ENCODE measurements around the gene FBXO10.

The FBXO10 gene

GRCh38 chr9:37571282-37571681, 4.9 kb downstream of the FBXO10 start:
- DNase-seq (ENCODE audit: extremely low spot score): no peak
- POLR2A ChIA-PET: no interaction called here
- CTCF ChIA-PET: interaction anchor here (0.9 kb wide), 1 partner anchor 13 kb away, joined by 4 read pairs; no protein-coding TSS in a partner anchor

DNA sequence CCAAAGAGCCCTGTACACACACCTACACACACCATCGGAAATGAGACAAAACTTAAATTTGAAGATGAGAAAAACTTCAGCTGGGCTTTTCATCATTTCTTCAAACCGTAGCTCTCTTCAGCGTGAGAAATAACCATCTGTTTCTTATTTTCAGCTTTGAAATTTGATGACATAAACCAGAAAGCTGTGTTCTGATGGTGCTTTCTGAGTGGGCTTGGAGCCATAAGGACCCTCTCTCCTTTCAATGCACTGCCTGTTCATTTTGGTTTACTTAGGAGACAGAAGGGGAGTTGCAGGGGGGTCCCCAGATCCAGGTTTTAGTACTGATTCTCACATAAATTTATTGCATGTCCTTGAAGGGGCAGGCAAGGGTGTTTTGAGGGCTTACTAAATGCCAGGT, 9.5 kb downstream of the FBXO10 start:
- TF ChIP-seq, protein P1, sequence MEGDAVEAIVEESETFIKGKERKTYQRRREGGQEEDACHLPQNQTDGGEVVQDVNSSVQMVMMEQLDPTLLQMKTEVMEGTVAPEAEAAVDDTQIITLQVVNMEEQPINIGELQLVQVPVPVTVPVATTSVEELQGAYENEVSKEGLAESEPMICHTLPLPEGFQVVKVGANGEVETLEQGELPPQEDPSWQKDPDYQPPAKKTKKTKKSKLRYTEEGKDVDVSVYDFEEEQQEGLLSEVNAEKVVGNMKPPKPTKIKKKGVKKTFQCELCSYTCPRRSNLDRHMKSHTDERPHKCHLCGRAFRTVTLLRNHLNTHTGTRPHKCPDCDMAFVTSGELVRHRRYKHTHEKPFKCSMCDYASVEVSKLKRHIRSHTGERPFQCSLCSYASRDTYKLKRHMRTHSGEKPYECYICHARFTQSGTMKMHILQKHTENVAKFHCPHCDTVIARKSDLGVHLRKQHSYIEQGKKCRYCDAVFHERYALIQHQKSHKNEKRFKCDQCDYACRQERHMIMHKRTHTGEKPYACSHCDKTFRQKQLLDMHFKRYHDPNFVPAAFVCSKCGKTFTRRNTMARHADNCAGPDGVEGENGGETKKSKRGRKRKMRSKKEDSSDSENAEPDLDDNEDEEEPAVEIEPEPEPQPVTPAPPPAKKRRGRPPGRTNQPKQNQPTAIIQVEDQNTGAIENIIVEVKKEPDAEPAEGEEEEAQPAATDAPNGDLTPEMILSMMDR (IDR thresholded peaks at IDR 0.05; ENCODE audit: control extremely low read depth, extremely low read depth, low read depth, missing control alignments): no peak
- peak; percentile 20 for DNase-seq (ENCODE audit: extremely low spot score)
- CTCF ChIA-PET: interaction anchor here (1.0 to 2.8 kb wide), 6 partner anchors 8 to 83 kb away, joined by 3 to 17 read pairs (median 4); partner anchors contain the start of genes FBXO10 and TOMM5
- POLR2A ChIA-PET: interaction anchor here (0.6 to 2.5 kb wide), 2 partner anchors 9 to 85 kb away, joined by 4 to 12 read pairs; partner anchors contain the start of gene FBXO10

More at GRCh38 chr9:37571282-37571681, 4.9 kb downstream of the FBXO10 start:
- TF ChIP-seq, protein P1 (IDR thresholded peaks at IDR 0.05; ENCODE audit: control extremely low read depth, extremely low read depth, low read depth, missing control alignments): no peak

GRCh38 chr9:37565661-37566618, 10.2 kb downstream of the FBXO10 start:
- POLR2A ChIA-PET: interaction anchor here (0.9 to 2.5 kb wide), 2 partner anchors 9 to 101 kb away, joined by 3 to 12 read pairs; partner anchors contain the start of genes FBXO10 and ZBTB5
- peak; percentile 55 for DNase-seq (ENCODE audit: extremely low spot score)
- TF ChIP-seq, protein P1 (IDR thresholded peaks at IDR 0.05; ENCODE audit: control extremely low read depth, extremely low read depth, low read depth, missing control alignments): no peak
- CTCF ChIA-PET: interaction anchor here (0.6 to 2.8 kb wide), 11 partner anchors 8 to 177 kb away, joined by 3 to 17 read pairs (median 4); partner anchors contain the start of genes FBXO10 and TOMM5

DNA sequence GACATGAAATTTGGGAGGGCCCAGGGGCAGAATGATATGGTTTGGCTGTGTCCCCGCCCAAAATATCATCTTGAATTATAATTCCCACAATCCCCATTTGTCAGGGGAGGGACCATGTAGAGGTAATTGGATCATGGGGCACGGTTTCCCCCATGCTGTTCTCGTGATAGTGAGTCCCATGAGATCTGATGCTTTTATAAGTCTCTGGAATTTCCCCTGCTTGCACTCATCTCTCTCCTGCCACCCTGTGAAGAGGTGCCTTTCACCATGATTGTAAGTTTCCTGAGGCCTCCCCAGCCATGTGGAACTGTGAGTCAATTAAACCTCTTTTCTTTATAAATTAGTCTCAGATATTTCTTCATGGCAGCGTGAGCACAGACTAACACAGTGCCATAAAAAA, 11.3 kb downstream of the FBXO10 start:
- POLR2A ChIA-PET: interaction anchor here (0.9 to 2.5 kb wide), 2 partner anchors 10 to 100 kb away, joined by 3 to 12 read pairs; partner anchors contain the start of genes FBXO10 and ZBTB5
- no peak for DNase-seq (ENCODE audit: extremely low spot score)
- TF ChIP-seq, protein P1 (IDR thresholded peaks at IDR 0.05; ENCODE audit: control extremely low read depth, extremely low read depth, low read depth, missing control alignments): no peak
- CTCF ChIA-PET: interaction anchor here (0.9 to 1.7 kb wide), 4 partner anchors 9 to 27 kb away, joined by 3 to 5 read pairs (median 4); partner anchors contain the start of gene TOMM5

GRCh38 chr9:37563806-37564513, 12.2 kb downstream of the FBXO10 start:
- POLR2A ChIA-PET: no interaction called here

More at GRCh38 chr9:37563806-37564513, 12.2 kb downstream of the FBXO10 start:
- TF ChIP-seq, protein P1 (IDR thresholded peaks at IDR 0.05; ENCODE audit: control extremely low read depth, extremely low read depth, low read depth, missing control alignments): no peak
- CTCF ChIA-PET: interaction anchor here (1.6 to 2.2 kb wide), 3 partner anchors 10 to 11 kb away, joined by 4 to 6 read pairs (median 5); no protein-coding TSS in a partner anchor
- DNase-seq (ENCODE audit: extremely low spot score): no peak

Data from GM10248 (cell line).